Esophagus (tissue), 2 donors: Measurements from ENCODE around the gene F2RL2. TPM values are rescaled to one million over a fixed set of nuclear protein-coding genes. Genes with fewer than 3 reads are reported as not detected.

ENCODE experiments used
- H3K27ac ChIP-seq, 2 donors: one replicate each; pipeline ENCODE4 v1.5.1; 2013; ENCODE audit warnings: low read depth in 2 of 2, mild to moderate bottlenecking in 2 of 2, inconsistent platforms in 1 of 2, low read length in 1 of 2, moderate library complexity in 1 of 2
- H3K27me3 ChIP-seq, 2 donors: one replicate each; pipeline ENCODE4 v1.6.1; 2013; ENCODE audit warnings: low read length in 2 of 2, control low read depth in 1 of 2, mild to moderate bottlenecking in 1 of 2; ENCODE audit not compliant: insufficient read depth in 2 of 2, control insufficient read depth in 1 of 2
- H3K36me3 ChIP-seq, 2 donors: one replicate each; pipeline ENCODE4 v1.6.1; 2013; ENCODE audit warnings: low read length in 1 of 2; ENCODE audit not compliant: control insufficient read depth in 2 of 2, insufficient read depth in 2 of 2
- H3K4me1 ChIP-seq, 2 donors: one replicate each; pipeline ENCODE4 v1.6.1; 2013; ENCODE audit warnings: low read length in 1 of 2; ENCODE audit not compliant: control insufficient read depth in 2 of 2, insufficient read depth in 2 of 2
- H3K4me3 ChIP-seq, 2 donors: one replicate each; pipeline ENCODE4 v1.5.1; 2013; ENCODE audit warnings: low read length in 2 of 2, mild to moderate bottlenecking in 2 of 2, low read depth in 1 of 2, moderate library complexity in 1 of 2
- H3K9me3 ChIP-seq, 2 donors: one replicate each; pipeline ENCODE4 v1.6.1; 2013; ENCODE audit warnings: mild to moderate bottlenecking in 2 of 2, low read depth in 1 of 2, low read length in 1 of 2, moderate library complexity in 1 of 2; ENCODE audit not compliant: control insufficient read depth in 2 of 2, insufficient read depth in 1 of 2
- WGBS, 2 donors: extraction: QIAGEN DNeasy Blood & Tissue Kit; methylation state at CpG; one replicate each; pipeline ENCODE4 v1.1.7; 2013; 5-methylcytosine and 5-hydroxymethylcytosine counted together
- polyA plus RNA-seq, 2 donors: library from polyadenylated mRNA; stranded (reverse); fragments of 200-250 nt; gene quantifications; one replicate each; pipeline ENCODE4 v1.2.3, GENCODE V29; 2013
- donor health status: healthy with polysubstance abuse.
- donor health status: Bipolar disorder and iron deficiency.

Gene F2RL2, protein sequence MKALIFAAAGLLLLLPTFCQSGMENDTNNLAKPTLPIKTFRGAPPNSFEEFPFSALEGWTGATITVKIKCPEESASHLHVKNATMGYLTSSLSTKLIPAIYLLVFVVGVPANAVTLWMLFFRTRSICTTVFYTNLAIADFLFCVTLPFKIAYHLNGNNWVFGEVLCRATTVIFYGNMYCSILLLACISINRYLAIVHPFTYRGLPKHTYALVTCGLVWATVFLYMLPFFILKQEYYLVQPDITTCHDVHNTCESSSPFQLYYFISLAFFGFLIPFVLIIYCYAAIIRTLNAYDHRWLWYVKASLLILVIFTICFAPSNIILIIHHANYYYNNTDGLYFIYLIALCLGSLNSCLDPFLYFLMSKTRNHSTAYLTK
- under 1 TPM; 0.06 to 0.21 TPM for polyA plus RNA-seq

DNA sequence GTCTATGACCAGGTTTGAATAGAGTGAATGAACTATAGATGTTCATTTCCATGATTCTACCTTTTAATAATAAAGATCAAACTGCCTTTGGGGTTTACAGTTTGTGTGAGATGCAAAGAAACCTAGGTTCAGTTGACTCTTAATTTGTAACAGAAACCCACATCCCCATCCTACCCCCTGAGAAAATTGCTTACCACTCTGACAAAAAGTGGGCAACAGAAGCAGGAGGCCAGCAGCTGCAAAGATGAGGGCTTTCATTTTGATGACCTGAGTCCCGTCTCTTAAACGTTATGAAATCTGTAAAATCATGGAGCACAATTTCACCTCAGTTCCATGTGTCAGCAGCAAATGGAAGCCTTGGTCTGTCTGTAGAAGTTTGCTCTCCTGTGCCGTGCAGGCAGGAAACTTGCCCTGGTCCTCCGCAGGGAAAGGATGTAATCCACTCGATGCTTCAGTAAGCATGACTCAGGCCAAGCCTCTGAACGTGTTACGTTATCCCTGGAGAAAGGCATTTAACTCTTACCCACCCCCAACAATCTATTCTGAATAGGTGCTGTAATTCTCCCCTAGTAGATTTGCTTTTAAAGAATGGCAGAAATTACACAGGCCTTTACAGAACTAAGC, at the start of gene F2RL2:
F2RL2 (minus strand) TSS at position 431 of the 624 bp plus-strand sequence; CDS start at position 258, 173 bp downstream.
- Histone ChIP-seq H3K27me3 (no peaks in the 10 kb centered on the region), H3K36me3 (no peaks in the 10 kb centered on the region), H3K4me1 (no peaks in the 10 kb centered on the region), H3K4me3 (no peak within 1 kb of the TSS), H3K27ac (no peak within 1 kb of the TSS), H3K9me3 (no peaks in the 10 kb centered on the region)
- 28 to 43% methylated on average over 7 of the region's 7 CpGs for WGBS, 2 donors

DNA sequence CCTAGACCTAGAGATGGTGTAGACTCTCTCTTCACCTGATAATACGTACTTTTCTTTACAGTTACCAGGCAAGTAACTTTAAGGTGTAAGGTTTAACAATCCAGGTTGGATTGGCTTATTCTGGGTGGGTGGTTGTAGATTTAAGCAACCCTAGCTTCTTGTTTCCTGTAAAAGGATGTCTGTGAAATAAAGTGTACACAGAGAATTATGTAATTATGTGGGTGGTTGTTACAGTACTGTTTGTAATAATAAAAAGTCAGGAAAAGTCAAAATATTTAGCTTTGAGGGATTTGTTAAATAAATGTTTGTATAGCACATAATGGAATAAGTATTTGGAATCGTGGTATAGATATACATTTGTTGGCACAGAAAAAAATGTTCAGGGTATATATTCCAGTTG, 49.0 kb upstream of the F2RL2 start:
- Histone ChIP-seq H3K9me3 (no peaks in the 10 kb centered on the region), H3K4me3 (no peak overlapping the region), H3K36me3 (no peaks in the 10 kb centered on the region), H3K27ac (no peak overlapping the region), H3K27me3 (no peaks in the 10 kb centered on the region), H3K4me1 (no peaks in the 10 kb centered on the region)
- WGBS, 2 donors, result 56 to 66% methylated on average over 2 of the region's 2 CpGs

GRCh38 chr5:76670508-76670907, 47.3 kb upstream of the F2RL2 start:
- Histone ChIP-seq H3K4me3 (no peak overlapping the region), H3K27me3 (no peaks in the 10 kb centered on the region), H3K4me1 (no peaks in the 10 kb centered on the region), H3K27ac (no peak overlapping the region), H3K36me3 (no peaks in the 10 kb centered on the region), H3K9me3 (no peaks in the 10 kb centered on the region)
- WGBS, 2 donors, result 90 to 91% methylated on average over 3 of the region's 3 CpGs

DNA sequence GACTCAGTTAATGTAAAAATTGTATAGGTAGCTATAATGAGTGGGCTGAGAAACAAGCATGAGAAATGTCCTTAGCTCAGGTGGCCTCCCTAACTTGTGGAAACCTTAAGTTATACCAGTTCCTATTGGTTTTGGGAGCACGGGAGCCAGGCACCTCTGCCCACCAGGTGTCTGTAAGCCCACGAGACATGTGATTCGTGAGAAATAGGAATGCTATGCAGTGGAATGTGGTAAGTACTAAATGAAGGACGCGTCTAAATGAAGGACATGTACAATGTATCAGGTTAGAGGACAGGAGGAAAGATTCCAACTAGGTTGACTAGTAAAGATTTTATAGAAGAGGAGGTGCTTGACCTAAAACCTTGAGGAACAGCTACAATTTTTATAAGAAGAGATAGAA, 46.0 kb upstream of the F2RL2 start:
- Histone ChIP-seq H3K4me3 (no peak overlapping the region), H3K36me3 (no peaks in the 10 kb centered on the region), H3K9me3 (no peaks in the 10 kb centered on the region), H3K27ac (no peak overlapping the region), H3K27me3 (no peaks in the 10 kb centered on the region), H3K4me1 (no peaks in the 10 kb centered on the region)
- WGBS, 2 donors, result 97% methylated on average over 5 of the region's 5 CpGs

GRCh38 chr5:76667495-76667894, 44.3 kb upstream of the F2RL2 start:
- Histone ChIP-seq H3K36me3 (no peaks in the 10 kb centered on the region), H3K4me3 (no peak overlapping the region), H3K4me1 (no peaks in the 10 kb centered on the region), H3K9me3 (no peaks in the 10 kb centered on the region), H3K27me3 (no peaks in the 10 kb centered on the region), H3K27ac (no peak overlapping the region)
- WGBS, 2 donors, result 80 to 89% methylated on average over 2 of the region's 2 CpGs

DNA sequence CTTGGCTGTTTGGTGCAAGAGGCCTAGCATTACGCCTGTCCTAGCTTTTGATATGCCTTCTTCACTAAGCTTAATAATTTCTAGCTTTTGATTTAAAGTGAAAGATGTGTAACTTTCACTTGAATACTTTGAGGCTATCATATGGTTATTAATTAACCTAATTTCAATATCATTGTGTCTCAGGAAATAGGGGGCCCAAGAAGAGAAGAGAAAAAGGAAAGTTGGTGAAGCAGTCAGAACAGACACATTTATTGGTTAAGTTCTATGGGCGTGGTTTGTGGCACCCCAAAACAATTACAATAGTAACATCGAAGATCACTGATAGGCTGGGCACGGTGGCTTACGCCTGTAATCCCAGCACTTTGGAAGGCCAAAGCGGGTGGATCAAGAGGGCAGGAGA, 40.9 kb upstream of the F2RL2 start:
- WGBS, 2 donors, result 94 to 95% methylated on average over 6 of the region's 6 CpGs
- Histone ChIP-seq H3K4me3 (no peak overlapping the region), H3K4me1 (no peaks in the 10 kb centered on the region)

GRCh38 chr5:76663573-76663972, 40.4 kb upstream of the F2RL2 start:
- WGBS, 2 donors, result 67 to 84% methylated on average over 3 of the region's 3 CpGs
- no peaks in the 10 kb centered on the region for H3K36me3 ChIP-seq
- H3K27me3 ChIP-seq, result no peaks in the 10 kb centered on the region
- no peaks in the 10 kb centered on the region for H3K9me3 ChIP-seq
- no peaks in the 10 kb centered on the region for H3K4me1 ChIP-seq
- no peak overlapping the region for H3K27ac ChIP-seq
- no peak overlapping the region for H3K4me3 ChIP-seq

More for the DNA sequence above, 40.9 kb upstream of the F2RL2 start:
- no peaks in the 10 kb centered on the region for H3K36me3 ChIP-seq
- H3K27ac ChIP-seq, result no peak overlapping the region
- H3K9me3 ChIP-seq, result no peaks in the 10 kb centered on the region
- H3K27me3 ChIP-seq, result no peaks in the 10 kb centered on the region

- Histone ChIP-seq H3K4me3 (no peak overlapping the region), H3K27ac (no peak overlapping the region), H3K4me1 (no peaks in the 10 kb centered on the region), H3K27me3 (no peaks in the 10 kb centered on the region), H3K36me3 (no peaks in the 10 kb centered on the region), H3K9me3 (no peaks in the 10 kb centered on the region)
- WGBS, 2 donors, result 92 to 95% methylated on average over 5 of the region's 5 CpGs
Observed at GRCh38 chr5:76662521-76662920, 39.3 kb upstream of the F2RL2 start.

GRCh38 chr5:76660360-76660759, 37.2 kb upstream of the F2RL2 start:
- WGBS, 2 donors, result 65 to 75% methylated on average over 2 of the region's 2 CpGs
- Histone ChIP-seq H3K36me3 (no peaks in the 10 kb centered on the region), H3K4me1 (no peaks in the 10 kb centered on the region), H3K9me3 (no peaks in the 10 kb centered on the region), H3K27me3 (no peaks in the 10 kb centered on the region), H3K27ac (no peak overlapping the region), H3K4me3 (no peak overlapping the region)
